HG03039 (cell line): ENCODE results near the gene IL3.

Experiments
- ATAC-seq: cut with Tn5 transposase; IDR thresholded peaks from one replicate; pipeline ENCODE4 v1.9.1; 2021; ENCODE audit warnings: mild to moderate bottlenecking, moderate library complexity; ENCODE audit not compliant: unreplicated experiment

The IL3 gene

DNA sequence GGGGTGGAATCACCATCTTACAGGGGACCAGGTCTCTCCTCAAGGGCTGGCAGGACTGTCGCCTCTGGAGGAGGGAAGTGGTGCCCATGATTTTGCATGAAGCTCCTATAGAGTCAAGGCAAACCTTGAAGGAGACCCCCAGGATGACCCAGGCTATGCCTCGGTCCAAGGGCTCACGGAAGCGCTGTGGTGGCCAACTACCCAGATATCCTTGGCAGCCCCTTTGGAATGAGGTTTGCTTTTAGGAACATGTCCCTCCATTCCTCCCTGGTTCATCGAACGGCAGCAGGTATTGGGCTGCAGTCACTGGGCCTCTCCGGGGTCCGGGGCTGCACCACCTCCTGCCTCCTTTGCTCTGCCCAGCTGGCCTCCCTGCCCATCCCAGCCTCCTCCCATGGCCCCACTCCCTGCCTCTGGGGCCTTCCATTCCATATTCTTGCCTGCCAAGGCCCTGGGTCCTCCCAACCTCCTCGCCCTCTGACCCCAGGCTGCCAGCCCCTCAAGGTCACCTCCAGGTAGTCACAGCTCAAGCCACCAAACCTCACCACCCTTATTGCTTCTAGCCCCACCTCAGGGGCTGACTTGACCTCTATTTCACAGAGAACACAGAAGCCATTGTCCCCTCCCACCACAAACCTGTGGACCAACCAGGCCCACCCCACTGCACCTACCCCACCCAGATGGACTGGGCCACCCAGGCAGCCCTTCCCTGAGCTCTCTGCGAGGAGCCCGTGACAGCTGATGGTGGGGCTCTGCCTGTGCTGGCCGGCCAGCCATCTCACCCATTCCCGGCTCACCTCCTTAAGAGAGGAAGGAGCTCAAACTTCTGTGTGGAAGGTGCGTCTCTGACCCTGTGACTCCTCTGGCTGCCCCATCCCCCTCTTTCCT lies 3.6 kb upstream of the IL3 start:
- no peak for ATAC-seq

DNA sequence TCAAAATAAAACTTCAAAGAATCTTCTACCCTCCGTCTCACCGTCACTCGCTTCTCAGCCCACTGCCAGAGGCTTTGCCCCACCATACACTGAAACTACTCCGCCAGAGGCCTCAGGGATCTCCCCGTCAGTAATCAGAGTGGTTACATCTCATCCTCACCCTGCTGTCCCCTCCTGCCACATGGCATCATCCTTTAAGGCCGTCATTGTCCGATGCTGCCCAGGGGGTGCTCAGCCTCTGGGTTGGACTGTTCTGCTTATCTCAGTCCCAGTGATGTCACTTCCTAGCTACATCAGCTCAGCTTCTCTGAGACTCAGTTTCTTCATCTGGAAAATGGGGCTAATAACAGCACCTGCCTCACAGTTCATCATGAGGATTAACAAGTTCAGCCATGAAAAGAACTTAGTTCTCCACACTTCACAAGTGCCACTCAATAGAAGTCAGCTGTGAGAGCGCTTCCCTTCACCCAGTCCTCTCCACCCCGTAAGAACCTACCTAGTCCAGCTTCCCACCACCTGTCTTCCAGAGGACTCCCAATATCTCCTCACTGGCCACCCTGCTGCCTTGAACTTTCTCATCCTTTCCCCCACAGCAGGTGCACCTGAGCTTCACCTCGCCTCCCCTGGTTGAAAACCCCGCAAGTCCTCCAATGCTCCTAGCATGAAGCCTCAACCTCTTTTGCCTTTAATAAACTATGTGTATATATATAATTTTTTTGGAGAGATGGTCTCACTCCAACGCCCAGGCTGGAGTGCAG lies 2.8 kb upstream of the IL3 start:
- no peak for ATAC-seq

GRCh38 chr5:132058646-132059042 lies 1.8 kb upstream of the IL3 start:
- no peak for ATAC-seq

- no peak for ATAC-seq
Observed at GRCh38 chr5:132059043-132059695, 1.3 kb upstream of the IL3 start.

GRCh38 chr5:132059696-132060500 lies 557 bp upstream of the IL3 start:
- no peak for ATAC-seq

DNA sequence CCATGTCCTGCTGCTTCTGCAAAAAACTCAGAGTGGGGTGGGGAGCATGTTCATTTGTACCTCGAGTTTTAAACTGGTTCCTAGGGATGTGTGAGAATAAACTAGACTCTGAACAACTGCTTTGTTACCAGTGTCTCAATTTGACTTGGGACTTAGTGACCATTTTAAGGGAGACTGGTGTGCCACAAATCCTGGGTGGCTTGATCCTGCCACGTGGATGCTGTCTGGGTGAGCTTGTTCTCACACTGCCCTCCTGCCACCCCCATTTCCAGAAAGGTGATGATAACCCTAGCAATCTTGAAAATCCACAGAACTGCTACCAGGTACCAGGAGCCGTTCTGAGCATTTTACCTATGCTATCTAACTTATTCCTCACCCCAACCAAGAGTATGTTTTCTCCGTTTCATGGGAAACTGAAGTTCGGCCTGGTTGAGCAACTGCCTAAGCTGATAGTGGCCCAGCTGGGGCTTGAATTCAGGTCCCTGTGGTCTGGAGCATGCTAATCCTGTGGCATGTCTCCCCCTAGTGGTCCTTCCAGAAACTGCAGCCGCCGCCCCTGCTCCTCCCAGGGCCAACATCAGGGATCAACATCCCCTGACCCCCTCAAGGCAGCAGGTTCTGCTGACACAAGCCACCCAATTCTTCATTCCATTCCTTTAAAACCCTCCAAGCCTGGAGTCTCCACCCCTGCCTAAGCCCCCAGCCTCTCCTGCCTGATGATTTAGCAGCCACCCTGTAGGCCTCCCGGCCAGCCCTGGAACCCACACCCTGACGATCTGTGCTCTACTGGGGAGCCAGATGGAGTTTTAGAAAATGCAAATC lies 2.8 kb downstream of the IL3 start:
- ATAC-seq: no peak

DNA sequence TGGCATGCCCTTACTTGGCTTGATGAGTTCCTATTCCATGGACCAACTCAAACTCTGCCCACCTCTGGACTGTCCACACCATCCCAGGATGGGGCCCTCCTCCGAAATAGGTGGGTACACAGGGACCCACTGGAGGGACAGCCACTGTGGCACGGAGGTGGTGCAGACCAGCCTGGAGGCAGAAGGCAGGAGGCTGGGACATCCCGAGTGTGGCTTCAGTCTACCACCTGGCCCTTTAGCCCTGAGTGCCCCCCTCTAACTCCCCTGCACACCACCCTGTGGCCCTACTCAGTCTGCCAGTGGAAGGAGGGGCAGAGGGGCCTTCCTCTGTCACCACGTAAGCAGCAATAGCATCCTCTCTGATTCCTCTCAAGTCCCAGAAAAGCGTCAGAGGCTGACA lies 3.7 kb downstream of the IL3 start:
- ATAC-seq: no peak

DNA sequence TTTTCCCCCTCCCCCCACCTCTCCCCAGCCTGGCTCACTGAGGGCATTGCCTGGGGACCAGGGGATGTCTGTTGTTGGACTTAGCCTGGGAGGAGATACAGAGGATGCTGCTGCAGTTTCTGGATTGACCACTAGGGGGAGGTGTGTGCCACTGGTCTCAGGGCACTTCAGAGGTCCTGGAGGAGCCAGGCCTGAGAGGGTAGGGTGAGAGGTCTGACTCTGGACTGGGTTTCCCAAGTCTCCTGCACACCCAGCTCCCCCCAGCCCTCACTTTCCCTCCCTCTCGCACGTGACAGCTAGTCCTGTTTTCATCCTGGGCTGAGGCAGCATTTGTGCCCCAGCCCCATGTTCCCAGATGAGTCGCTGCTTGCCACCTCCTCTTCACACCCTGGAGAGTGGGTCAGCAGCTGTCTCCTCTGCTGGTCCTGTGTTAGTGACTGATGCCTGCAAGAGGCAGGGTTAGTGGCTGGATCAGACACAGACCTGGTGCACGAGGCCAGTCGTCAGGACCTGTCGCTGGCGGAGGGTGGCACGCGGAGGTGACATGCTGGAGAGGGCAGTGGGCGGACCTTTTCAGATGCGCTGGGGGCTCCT lies 4.4 kb downstream of the IL3 start:
- no peak for ATAC-seq

DNA sequence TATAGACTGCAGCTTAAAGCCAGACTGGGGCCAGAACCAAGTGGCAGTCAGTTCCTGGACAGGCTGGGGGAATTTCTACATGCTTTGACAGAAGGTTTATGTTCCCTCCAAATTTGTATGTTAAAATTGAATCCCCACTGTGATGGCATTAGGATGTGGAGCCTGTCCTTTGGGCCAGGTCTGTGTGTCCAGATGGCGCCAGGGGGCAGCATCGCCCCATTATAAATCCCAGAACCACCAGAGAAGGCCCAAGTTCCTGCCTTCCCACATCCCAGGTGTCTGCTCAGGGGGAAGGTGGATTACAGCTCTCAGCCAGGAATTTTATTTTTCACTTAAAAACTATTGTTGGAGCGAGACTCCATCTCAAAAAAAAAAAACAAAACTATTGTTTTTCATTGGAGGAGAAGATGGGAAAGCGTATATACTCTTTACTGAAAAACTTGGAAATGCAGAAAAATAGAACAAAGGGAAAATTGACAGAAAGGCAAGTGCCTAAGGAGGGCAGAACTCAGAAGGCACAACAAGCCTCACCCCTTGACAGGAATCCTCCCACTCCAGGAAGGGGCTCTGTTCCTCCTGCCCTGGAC lies 5.0 kb downstream of the IL3 start:
- no peak for ATAC-seq

GRCh38 chr5:132065951-132066701 lies 5.7 kb downstream of the IL3 start:
- no peak for ATAC-seq

DNA sequence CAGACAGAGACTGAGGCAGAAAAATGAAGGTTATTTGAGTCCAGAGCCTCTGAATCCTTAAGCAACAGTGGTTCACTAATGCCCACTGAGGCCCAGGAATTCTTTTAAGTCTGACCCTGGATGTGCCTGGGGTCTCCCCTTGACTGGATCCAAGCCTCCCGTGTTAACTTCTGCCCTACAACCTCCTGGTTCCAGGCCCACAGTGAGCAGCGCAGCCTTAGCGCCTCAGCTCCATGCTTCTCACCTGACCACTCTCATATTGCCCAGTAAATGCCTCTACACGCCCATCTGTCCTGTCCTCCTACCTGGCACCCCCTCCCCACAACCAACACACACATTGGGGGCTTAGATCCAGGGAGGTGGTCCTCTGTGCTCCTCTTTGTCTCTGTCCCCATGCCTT lies 6.4 kb downstream of the IL3 start:
- no peak for ATAC-seq

DNA sequence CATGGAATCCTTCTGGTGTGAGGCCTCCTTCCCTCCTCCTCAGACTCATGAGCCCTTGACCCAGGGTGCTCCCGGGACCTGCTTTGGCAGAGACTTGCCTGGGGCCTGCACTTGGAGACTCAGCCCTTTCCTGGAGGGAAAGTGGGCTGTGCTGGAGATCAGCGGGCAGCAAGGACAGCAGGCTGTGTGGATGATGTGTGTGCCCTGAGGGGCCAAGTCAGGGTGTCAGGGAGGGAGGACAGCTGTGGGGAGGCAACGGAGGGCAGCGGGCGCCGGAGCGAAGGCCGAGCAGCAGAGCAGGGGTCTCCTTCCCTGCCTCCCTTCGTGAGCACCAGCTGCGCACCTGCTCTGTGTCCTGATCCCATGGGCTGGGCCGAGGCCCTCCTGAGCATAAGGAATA lies 7.0 kb downstream of the IL3 start:
- no peak for ATAC-seq

DNA sequence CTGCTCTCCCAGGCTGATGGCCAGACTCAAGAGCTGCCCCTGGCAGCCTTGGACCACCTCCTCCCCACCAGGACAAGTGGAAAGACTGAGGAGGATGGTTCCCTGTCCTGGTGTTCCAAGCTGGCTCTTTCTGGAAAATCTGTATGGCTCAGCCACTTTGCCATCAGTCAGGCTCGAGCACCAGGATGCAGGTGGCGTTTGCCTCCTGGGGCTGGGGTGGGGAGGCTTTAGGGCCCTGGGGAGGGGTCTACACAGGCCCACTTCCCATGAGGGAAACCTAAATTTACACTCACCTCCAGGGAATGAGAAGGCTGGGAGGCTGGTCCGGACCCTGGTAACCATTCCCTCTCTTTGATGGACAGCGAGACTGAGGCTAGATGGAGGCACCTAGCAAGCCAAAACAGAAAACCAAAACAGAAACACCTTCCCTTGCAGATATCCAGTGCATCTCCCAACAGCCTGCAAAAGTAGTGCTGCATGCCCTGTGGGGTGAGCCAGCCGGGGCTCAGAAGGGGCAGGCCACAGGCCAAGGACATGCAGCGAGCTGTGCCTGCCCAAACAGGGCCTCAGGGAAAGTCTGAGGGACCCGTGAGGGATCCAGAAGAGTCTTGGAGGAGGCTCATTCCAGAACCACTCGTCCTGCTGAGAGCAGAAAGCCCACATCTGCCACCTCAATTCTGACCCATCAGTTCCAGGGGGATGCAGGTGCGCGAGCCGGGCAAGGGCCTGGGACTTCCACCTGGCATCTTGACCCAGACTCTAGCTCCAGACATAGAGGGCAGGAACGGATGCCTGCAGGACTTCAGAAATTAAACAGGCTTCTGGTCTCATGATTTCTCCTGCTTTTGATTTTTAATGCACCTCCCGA lies 7.7 kb downstream of the IL3 start:
- ATAC-seq: no peak

- ATAC-seq: no peak
Observed at GRCh38 chr5:132069561-132069960, 9.1 kb downstream of the IL3 start.

DNA sequence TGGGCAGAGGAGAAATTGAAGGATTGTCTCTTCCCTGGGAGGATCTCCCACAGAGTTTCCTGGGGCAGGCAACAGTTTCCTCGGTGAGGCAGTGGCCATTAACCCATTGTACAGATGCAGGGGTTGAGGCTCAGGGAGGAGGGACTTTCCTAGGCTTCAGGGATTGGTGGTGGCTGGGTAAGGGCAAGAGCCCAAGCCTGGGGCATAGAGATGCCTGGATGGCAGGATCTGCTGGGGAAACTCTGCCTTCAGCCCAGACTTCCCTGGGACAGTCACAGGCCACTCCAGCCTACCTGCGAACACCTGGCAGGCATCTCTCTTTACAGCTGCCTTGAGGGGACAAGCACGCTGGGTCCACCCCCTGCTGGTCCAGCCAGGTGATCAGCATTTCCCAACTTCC lies 9.5 kb downstream of the IL3 start:
- ATAC-seq: no peak

DNA sequence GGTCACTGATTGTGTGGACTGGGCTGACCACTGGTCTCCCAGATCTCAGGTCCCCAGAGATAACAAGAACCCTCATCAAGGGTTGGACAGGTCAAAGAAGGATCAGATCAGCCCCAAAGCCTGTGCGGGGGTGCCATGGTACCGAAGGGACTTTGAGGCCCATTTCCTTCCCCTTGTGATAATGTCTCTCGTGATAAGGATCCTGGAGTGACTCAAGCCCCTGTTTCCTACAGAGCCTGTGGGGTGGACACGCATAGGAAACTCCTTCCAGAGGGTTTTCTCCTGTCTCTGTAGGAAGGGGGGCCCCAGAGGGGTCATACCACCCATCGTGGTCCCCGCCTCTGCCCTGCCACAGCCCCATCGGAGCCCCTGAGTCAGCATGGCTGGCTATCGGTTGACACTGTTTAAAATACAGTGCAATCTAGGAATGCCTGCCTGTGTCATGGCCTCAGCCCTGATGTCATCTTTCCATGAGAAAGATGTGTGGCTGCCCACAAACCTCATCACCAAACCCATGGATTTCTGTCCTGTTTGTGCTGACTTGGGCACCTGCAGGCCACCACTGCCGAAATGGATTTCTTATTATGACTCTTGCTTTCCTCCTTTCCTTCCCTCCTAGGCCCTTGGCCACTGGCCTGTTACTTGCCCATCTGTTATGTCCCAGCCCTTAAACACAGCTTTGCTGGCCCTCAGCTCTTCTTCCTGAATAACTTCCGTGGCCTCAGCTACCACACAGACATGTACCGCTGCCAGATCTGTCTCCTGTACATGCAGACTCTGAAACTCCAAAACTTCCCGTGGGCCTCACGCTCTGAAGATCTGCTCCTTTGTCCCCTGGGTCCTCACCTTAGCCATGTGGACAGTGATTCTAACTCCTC lies 10.2 kb downstream of the IL3 start:
- no peak for ATAC-seq

GRCh38 chr5:132071338-132071707 lies 10.9 kb downstream of the IL3 start:
- no peak for ATAC-seq
